ENCODE measurements around the gene ADGRL3.

Gene ADGRL3

GRCh38 chr4:61333490-61333889, 133.4 kb downstream of the ADGRL3 start:
- Histone ChIP-seq H3K9me3 (ENCODE audit: insufficient read depth, low read length) (no peaks in the 10 kb centered on the region), H2AFZ (ENCODE audit: low read depth, low read length, severe bottlenecking) (no peak overlapping the region), H3F3A (ENCODE audit: insufficient read depth) (no peaks in the 10 kb centered on the region), H4K20me1 (ENCODE audit: low read depth, low read length) (no peaks in the 10 kb centered on the region), H3K9ac (ENCODE audit: low read length) (no peak overlapping the region), H3K27me3 (ENCODE audit: low read length) (no peaks in the 10 kb centered on the region), H3K4me2 (ENCODE audit: low read depth, low read length, poor library complexity, severe bottlenecking) (no peak overlapping the region), H3K4me3 (ENCODE audit: insufficient read depth, low read length, poor library complexity, severe bottlenecking) (no peak overlapping the region), H3K79me2 (ENCODE audit: insufficient read depth, low read length) (no peaks in the 10 kb centered on the region), H3K27ac (ENCODE audit: low read depth, low read length) (no peak overlapping the region), H3K36me3 (ENCODE audit: low read length) (no peaks in the 10 kb centered on the region), H3K9me2 (replicated peaks; ENCODE audit: insufficient read depth, low read length) (no peaks in the 10 kb centered on the region)
- TF ChIP-seq CTCF (IDR thresholded peaks at IDR 0.05; ENCODE audit: insufficient read depth, low read length, poor library complexity, severe bottlenecking) (no peak), EZH2phosphoT487 (conservative IDR thresholded peaks at IDR 0.05; ENCODE audit: low read length) (no peak)

GRCh38 chr4:61335241-61335763, 135.2 kb downstream of the ADGRL3 start:
- TF ChIP-seq CTCF (IDR thresholded peaks at IDR 0.05; ENCODE audit: insufficient read depth, low read length, poor library complexity, severe bottlenecking) (no peak), EZH2phosphoT487 (conservative IDR thresholded peaks at IDR 0.05; ENCODE audit: low read length) (no peak)
- no peaks in the 10 kb centered on the region for H3K79me2 ChIP-seq (ENCODE audit: insufficient read depth, low read length)
- no peak overlapping the region for H3K4me2 ChIP-seq (ENCODE audit: low read depth, low read length, poor library complexity, severe bottlenecking)
- no peaks in the 10 kb centered on the region for H3K9me3 ChIP-seq (ENCODE audit: insufficient read depth, low read length)
- H3K9ac ChIP-seq (ENCODE audit: low read length): no peak overlapping the region
- no peaks in the 10 kb centered on the region for H4K20me1 ChIP-seq (ENCODE audit: low read depth, low read length)
- no peak overlapping the region for H2AFZ ChIP-seq (ENCODE audit: low read depth, low read length, severe bottlenecking)
- no peak overlapping the region for H3K27ac ChIP-seq (ENCODE audit: low read depth, low read length)
- H3K27me3 ChIP-seq (ENCODE audit: low read length): no peaks in the 10 kb centered on the region
- H3K4me3 ChIP-seq (ENCODE audit: insufficient read depth, low read length, poor library complexity, severe bottlenecking): no peak overlapping the region
- no peaks in the 10 kb centered on the region for H3K36me3 ChIP-seq (ENCODE audit: low read length)
- H3F3A ChIP-seq (ENCODE audit: insufficient read depth): no peaks in the 10 kb centered on the region
- H3K9me2 ChIP-seq (replicated peaks; ENCODE audit: insufficient read depth, low read length): no peaks in the 10 kb centered on the region

- TF ChIP-seq CTCF (IDR thresholded peaks at IDR 0.05; ENCODE audit: insufficient read depth, low read length, poor library complexity, severe bottlenecking) (no peak), EZH2phosphoT487 (conservative IDR thresholded peaks at IDR 0.05; ENCODE audit: low read length) (no peak)
Observed at GRCh38 chr4:61336488-61336887, 136.4 kb downstream of the ADGRL3 start.

More at GRCh38 chr4:61336488-61336887, 136.4 kb downstream of the ADGRL3 start:
- Histone ChIP-seq H3K4me3 (ENCODE audit: insufficient read depth, low read length, poor library complexity, severe bottlenecking) (no peak overlapping the region), H3K9me2 (replicated peaks; ENCODE audit: insufficient read depth, low read length) (no peaks in the 10 kb centered on the region), H2AFZ (ENCODE audit: low read depth, low read length, severe bottlenecking) (no peak overlapping the region), H3K4me2 (ENCODE audit: low read depth, low read length, poor library complexity, severe bottlenecking) (no peak overlapping the region), H3K27me3 (ENCODE audit: low read length) (no peaks in the 10 kb centered on the region), H3F3A (ENCODE audit: insufficient read depth) (no peaks in the 10 kb centered on the region), H3K79me2 (ENCODE audit: insufficient read depth, low read length) (no peaks in the 10 kb centered on the region), H3K9ac (ENCODE audit: low read length) (no peak overlapping the region), H4K20me1 (ENCODE audit: low read depth, low read length) (no peaks in the 10 kb centered on the region), H3K27ac (ENCODE audit: low read depth, low read length) (no peak overlapping the region), H3K9me3 (ENCODE audit: insufficient read depth, low read length) (no peaks in the 10 kb centered on the region), H3K36me3 (ENCODE audit: low read length) (no peaks in the 10 kb centered on the region)
